K562 (cell line): Measurements from ENCODE around the gene MED28. TPM values are rescaled to one million over a fixed set of nuclear protein-coding genes. Genes with fewer than 3 reads are reported as not detected.

ENCODE experiments used
- CXXC5 ChIP-seq: fragments of 250-450 bp; sonication (Bioruptor Pico); IDR thresholded peaks from 2 replicates; pipeline ENCODE4 v1.8.0; 2022; ENCODE audit warnings: inconsistent platforms, mild to moderate bottlenecking, moderate library complexity
- FOXK2 ChIP-seq, 2 experiments: fragments of 450-650 bp; IDR thresholded peaks in 1 of 2; conservative IDR thresholded peaks in 1 of 2; 2 replicates each; pipeline ENCODE4 v1.6.1; 2016; ENCODE audit warnings: low read depth in 2 of 2, mild to moderate bottlenecking in 1 of 2
- HMG20B ChIP-seq: fragments of 250-450 bp; sonication (Bioruptor Pico); IDR thresholded peaks from 2 replicates; pipeline ENCODE4 v1.5.0; 2021; ENCODE audit warnings: mild to moderate bottlenecking
- JUN ChIP-seq, 2 experiments: sonication (generic) in 1 of 2; formaldehyde crosslinking in 1 of 2; IDR thresholded peaks; 2 replicates each; pipeline versions ENCODE4 v1.6.1 to v1.8.0; 2012 to 2022; ENCODE audit warnings: borderline replicate concordance in 2 of 2, mild to moderate bottlenecking in 2 of 2, improper control_type of control experiment in 1 of 2, low read depth in 1 of 2, low read length in 1 of 2, missing genetic modification reagents in 1 of 2
- KAT7 ChIP-seq: sonication (generic); formaldehyde crosslinking; IDR thresholded peaks from 2 replicates; pipeline ENCODE4 v1.8.0; 2022; ENCODE audit warnings: missing genetic modification reagents, mild to moderate bottlenecking, borderline replicate concordance
- MCM2 ChIP-seq: fragments of 450-650 bp; IDR thresholded peaks from 2 replicates; pipeline ENCODE4 v1.6.1; 2017; ENCODE audit warnings: low read depth, mild to moderate bottlenecking
- MCM3 ChIP-seq: fragments of 450-650 bp; IDR thresholded peaks from 2 replicates; pipeline ENCODE4 v1.6.1; 2016
- MECOM ChIP-seq: fragments of 250-450 bp; sonication (Bioruptor Pico); IDR thresholded peaks from 2 replicates; pipeline ENCODE4 v1.8.0; 2022; ENCODE audit warnings: inconsistent platforms
- MIER1 ChIP-seq: fragments of 450-650 bp; IDR thresholded peaks from 2 replicates; pipeline ENCODE4 v1.6.1; 2016; ENCODE audit warnings: antibody characterized with exemption, mild to moderate bottlenecking, low read depth
- MXI1 ChIP-seq: IDR thresholded peaks from 2 replicates; pipeline ENCODE4 v1.6.1; 2011; ENCODE audit warnings: low read depth, mild to moderate bottlenecking, improper control_type of control experiment, low read length
- NFYB ChIP-seq: IDR thresholded peaks from 2 replicates; pipeline ENCODE4 v1.6.1; 2011; ENCODE audit warnings: mild to moderate bottlenecking, moderate library complexity; ENCODE audit not compliant: insufficient read length; ENCODE audit errors: extremely low read depth
- PHF8 ChIP-seq: fragments of 200-600 bp; sonication (generic); IDR thresholded peaks from 2 replicates; pipeline ENCODE4 v1.6.1; 2012; ENCODE audit warnings: mixed run types, mild to moderate bottlenecking, inconsistent platforms, low read length, moderate library complexity, borderline replicate concordance
- RBM17 ChIP-seq: fragments of 200-400 bp; formaldehyde crosslinking; IDR thresholded peaks from 2 replicates; pipeline ENCODE4 v1.6.1; 2017; ENCODE audit warnings: low read depth, mild to moderate bottlenecking, low read length, borderline replicate concordance
- ZNF212 ChIP-seq: fragments of 450-650 bp; formaldehyde crosslinking; IDR thresholded peaks from 2 replicates; pipeline ENCODE4 v1.4.0; 2020; ENCODE audit warnings: mild to moderate bottlenecking
- ZNF445 ChIP-seq: fragments of 250-450 bp; sonication (Bioruptor Pico); IDR thresholded peaks from 2 replicates; pipeline ENCODE4 v1.4.0; 2020; ENCODE audit warnings: low read depth, mild to moderate bottlenecking, moderate library complexity
- polyA plus RNA-seq, 8 experiments: library from polyadenylated mRNA; depleted of rRNA in 4 of 8; stranded (reverse) in 5 of 8; unstranded in 3 of 8; fragments of >200 nt; fragmentation: Nextera tagmentation in 2 of 8; fragmentation: Illumina TruSeq in 1 of 8; extraction: Ambion mirVana in 2 of 8; extraction: Trizol in 1 of 8; gene quantifications; 2 replicates each; pipeline versions ENCODE4 v1.2.1 to v1.2.3, GENCODE V29; 2011 to 2014; ENCODE audit warnings: inconsistent platforms in 1 of 8, missing spikeins in 1 of 8
- total RNA-seq, 7 experiments: library from RNA; depleted of rRNA in 6 of 7; stranded (reverse); fragments of >200 nt in 6 of 7; fragmentation: Illumina TruSeq in 2 of 7; extraction: Trizol in 2 of 7; gene quantifications; 2 replicates each; pipeline versions ENCODE4 v1.2.1 to v1.2.3, GENCODE V29; 2011 to 2021; ENCODE audit warnings: low replicate concordance in 1 of 7
- TF ChIP-seq, protein P1 (sequence below), 2 experiments: fragments of 450-650 bp; formaldehyde crosslinking in 1 of 2; IDR thresholded peaks; 2 replicates each; pipeline versions ENCODE4 v1.4.0 to v1.6.1; 2014 to 2020; ENCODE audit warnings: mild to moderate bottlenecking in 2 of 2, borderline replicate concordance in 1 of 2, low read depth in 1 of 2
- TF ChIP-seq, protein P2 (sequence below), 2 experiments: fragments of 450-650 bp in 1 of 2; sonication (generic) in 1 of 2; formaldehyde crosslinking; conservative IDR thresholded peaks; 2 replicates each; pipeline versions ENCODE4 v1.4.0 to v1.8.1; 2020 to 2022; ENCODE audit warnings: mild to moderate bottlenecking in 1 of 2, missing genetic modification reagents in 1 of 2

MED28 gene
- total and polyA plus RNA-seq, 9 of the 15 experiments (the other 6 are each of a cell fraction or from before 2014, with no cell fraction given): 15.5 to 93.8 (median 50.5) TPM

DNA sequence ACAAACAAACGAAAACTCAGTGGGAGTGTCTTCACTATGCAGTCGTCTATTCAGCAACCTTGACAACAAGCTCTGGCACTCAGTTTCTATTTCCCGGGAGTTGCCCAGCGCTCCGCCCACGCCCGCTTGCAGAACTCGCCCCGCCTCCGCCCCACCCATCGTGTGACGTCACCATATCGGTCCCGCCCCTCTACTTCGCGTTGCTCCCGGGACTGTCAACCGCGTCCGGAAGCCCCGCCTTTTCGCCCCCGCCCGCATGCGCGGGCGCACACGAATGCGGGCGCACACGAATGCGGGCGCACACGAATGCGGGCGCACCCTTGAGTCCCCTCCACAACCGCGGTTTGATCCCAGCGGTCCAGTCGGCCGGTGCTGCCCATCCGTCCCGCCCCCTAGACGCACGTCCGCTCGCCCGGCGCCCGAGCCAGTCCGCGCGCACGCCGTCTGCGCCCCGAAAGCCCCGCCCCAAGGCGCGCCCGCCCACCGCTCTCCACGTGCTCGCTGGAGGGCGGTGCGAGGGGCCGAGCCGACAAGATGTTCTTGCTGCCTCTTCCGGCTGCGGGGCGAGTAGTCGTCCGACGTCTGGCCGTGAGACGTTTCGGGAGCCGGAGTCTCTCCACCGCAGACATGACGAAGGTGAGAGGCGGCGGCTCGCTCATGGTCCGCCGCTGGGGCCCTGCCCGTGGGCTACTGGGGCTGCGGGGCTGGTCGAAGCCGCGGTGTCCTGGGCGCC is 37.3 kb upstream of the MED28 start, which contains the start of gene LAP3 (continued):
- TF ChIP-seq, protein P1, sequence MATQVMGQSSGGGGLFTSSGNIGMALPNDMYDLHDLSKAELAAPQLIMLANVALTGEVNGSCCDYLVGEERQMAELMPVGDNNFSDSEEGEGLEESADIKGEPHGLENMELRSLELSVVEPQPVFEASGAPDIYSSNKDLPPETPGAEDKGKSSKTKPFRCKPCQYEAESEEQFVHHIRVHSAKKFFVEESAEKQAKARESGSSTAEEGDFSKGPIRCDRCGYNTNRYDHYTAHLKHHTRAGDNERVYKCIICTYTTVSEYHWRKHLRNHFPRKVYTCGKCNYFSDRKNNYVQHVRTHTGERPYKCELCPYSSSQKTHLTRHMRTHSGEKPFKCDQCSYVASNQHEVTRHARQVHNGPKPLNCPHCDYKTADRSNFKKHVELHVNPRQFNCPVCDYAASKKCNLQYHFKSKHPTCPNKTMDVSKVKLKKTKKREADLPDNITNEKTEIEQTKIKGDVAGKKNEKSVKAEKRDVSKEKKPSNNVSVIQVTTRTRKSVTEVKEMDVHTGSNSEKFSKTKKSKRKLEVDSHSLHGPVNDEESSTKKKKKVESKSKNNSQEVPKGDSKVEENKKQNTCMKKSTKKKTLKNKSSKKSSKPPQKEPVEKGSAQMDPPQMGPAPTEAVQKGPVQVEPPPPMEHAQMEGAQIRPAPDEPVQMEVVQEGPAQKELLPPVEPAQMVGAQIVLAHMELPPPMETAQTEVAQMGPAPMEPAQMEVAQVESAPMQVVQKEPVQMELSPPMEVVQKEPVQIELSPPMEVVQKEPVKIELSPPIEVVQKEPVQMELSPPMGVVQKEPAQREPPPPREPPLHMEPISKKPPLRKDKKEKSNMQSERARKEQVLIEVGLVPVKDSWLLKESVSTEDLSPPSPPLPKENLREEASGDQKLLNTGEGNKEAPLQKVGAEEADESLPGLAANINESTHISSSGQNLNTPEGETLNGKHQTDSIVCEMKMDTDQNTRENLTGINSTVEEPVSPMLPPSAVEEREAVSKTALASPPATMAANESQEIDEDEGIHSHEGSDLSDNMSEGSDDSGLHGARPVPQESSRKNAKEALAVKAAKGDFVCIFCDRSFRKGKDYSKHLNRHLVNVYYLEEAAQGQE (IDR thresholded peaks at IDR 0.05; ENCODE audit: borderline replicate concordance): peak; percentile 31
- TF ChIP-seq, protein P1 (CRISPR knock-in tag; IDR thresholded peaks at IDR 0.05; ENCODE audit: low read depth): 0 out of 2 replicates have a peak, but pooled peaks have one; percentile 36
- TF ChIP-seq CXXC5 (CRISPR knock-in tag) (peak; percentile 89), MCM2 (no peak), RBM17 (no peak), PHF8 (peak; percentile 66), KAT7 (CRISPR knock-in tag) (0 out of 2 replicates have a peak, but pooled peaks have one; percentile 18), ZNF212 (CRISPR knock-in tag) (no peak), FOXK2 (conservative IDR thresholded peaks at IDR 0.05 in 1 of 2, IDR thresholded peaks at IDR 0.05 in 1 of 2; ENCODE audit: low read depth in 2 of 2) (peak; percentile 81 to 88), NFYB (no peak), MIER1 (no peak), MCM3 (no peak), MECOM (CRISPR knock-in tag) (no peak), ZNF445 (CRISPR knock-in tag) (no peak), JUN (IDR thresholded peaks at IDR 0.05; ENCODE audit: borderline replicate concordance, low read depth, low read length) (peak; percentile 51), JUN (CRISPR knock-in tag; IDR thresholded peaks at IDR 0.05; ENCODE audit: borderline replicate concordance) (no peak), HMG20B (CRISPR knock-in tag) (no peak), MXI1 (peak; percentile 85)
- TF ChIP-seq, protein P2, sequence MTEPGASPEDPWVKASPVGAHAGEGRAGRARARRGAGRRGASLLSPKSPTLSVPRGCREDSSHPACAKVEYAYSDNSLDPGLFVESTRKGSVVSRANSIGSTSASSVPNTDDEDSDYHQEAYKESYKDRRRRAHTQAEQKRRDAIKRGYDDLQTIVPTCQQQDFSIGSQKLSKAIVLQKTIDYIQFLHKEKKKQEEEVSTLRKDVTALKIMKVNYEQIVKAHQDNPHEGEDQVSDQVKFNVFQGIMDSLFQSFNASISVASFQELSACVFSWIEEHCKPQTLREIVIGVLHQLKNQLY (CRISPR knock-in tag; conservative IDR thresholded peaks at IDR 0.05): 0 out of 4 replicates have a peak, but pooled peaks of 1 of the 2 experiments have one; percentile 18
